MM.1S (cell line): ENCODE measurements around the gene LNX1.

Experiments used
- DNase-seq: peaks from one replicate; pipeline ENCODE4 v3.0.0-alpha.2; 2015
- H2AFZ ChIP-seq: fragments of 300-600 bp; sonication (generic); 2 replicates; pipeline ENCODE4 v1.6.0; 2016; ENCODE audit warnings: antibody characterized with exemption, low read length
- H3F3A ChIP-seq: fragments of 300-600 bp; sonication (generic); 2 replicates; pipeline ENCODE4 v1.6.1; 2016; ENCODE audit warnings: mild to moderate bottlenecking, antibody characterized with exemption, low read length, moderate library complexity, mixed read lengths; ENCODE audit not compliant: insufficient read depth
- H3K27ac ChIP-seq: fragments of 300-600 bp; sonication (generic); 2 replicates; pipeline ENCODE4 v1.5.1; 2016; ENCODE audit warnings: mild to moderate bottlenecking, low read length
- H3K27me3 ChIP-seq: fragments of 300-600 bp; sonication (generic); replicated peaks from 2 replicates; pipeline ENCODE4 v1.6.0; 2016; ENCODE audit warnings: low read length; ENCODE audit not compliant: insufficient read depth
- H3K36me3 ChIP-seq: fragments of 300-600 bp; sonication (generic); replicated peaks from 2 replicates; pipeline ENCODE4 v1.6.1; 2016; ENCODE audit warnings: mild to moderate bottlenecking, low read length, mixed read lengths; ENCODE audit not compliant: insufficient read depth
- H3K4me1 ChIP-seq: fragments of 300-600 bp; sonication (generic); 2 replicates; pipeline ENCODE4 v1.6.1; 2016; ENCODE audit warnings: low read length, mixed read lengths
- H3K4me2 ChIP-seq: fragments of 300-600 bp; sonication (generic); 2 replicates; pipeline ENCODE4 v1.6.0; 2016; ENCODE audit warnings: low read depth, low read length
- H3K4me3 ChIP-seq: fragments of 300-600 bp; sonication (generic); 2 replicates; pipeline ENCODE4 v1.5.1; 2016; ENCODE audit warnings: low read length, mixed read lengths
- H3K79me2 ChIP-seq: fragments of 300-600 bp; sonication (generic); 2 replicates; pipeline ENCODE4 v1.6.1; 2016; ENCODE audit warnings: mixed run types, low read length, mixed read lengths
- H3K9ac ChIP-seq: fragments of 300-600 bp; sonication (generic); 2 replicates; pipeline ENCODE4 v1.6.1; 2016; ENCODE audit warnings: low read length, mixed read lengths
- H3K9me2 ChIP-seq: fragments of 300-600 bp; sonication (generic); replicated peaks from 2 replicates; pipeline ENCODE4 v1.6.1; 2016; ENCODE audit warnings: mild to moderate bottlenecking, low read length, mixed read lengths; ENCODE audit not compliant: insufficient read depth
- H3K9me3 ChIP-seq: fragments of 300-600 bp; sonication (generic); replicated peaks from 2 replicates; pipeline ENCODE4 v1.6.1; 2016; ENCODE audit warnings: mild to moderate bottlenecking, low read length, mixed read lengths; ENCODE audit not compliant: insufficient read depth
- H4K20me1 ChIP-seq: fragments of 300-600 bp; sonication (generic); 2 replicates; pipeline ENCODE4 v1.6.1; 2016; ENCODE audit warnings: mild to moderate bottlenecking, low read length, moderate library complexity, mixed read lengths; ENCODE audit not compliant: insufficient read depth
- CTCF ChIP-seq: fragments of 300-600 bp; sonication (generic); IDR thresholded peaks from 2 replicates; pipeline ENCODE4 v1.5.1; 2016; ENCODE audit warnings: antibody characterized with exemption, low read length, mixed read lengths
- EZH2 ChIP-seq: fragments of 300-600 bp; sonication (generic); optimal IDR thresholded peaks from 2 replicates; pipeline ENCODE3; 2017; ENCODE audit warnings: low read depth, mild to moderate bottlenecking, antibody characterized with exemption, low read length, mixed read lengths
- EZH2phosphoT487 ChIP-seq: fragments of 300-600 bp; sonication (generic); IDR thresholded peaks from 2 replicates; pipeline ENCODE4 v1.6.1; 2018; ENCODE audit warnings: antibody characterized with exemption, low read length

The LNX1 gene

GRCh38 chr4:53563824-53564223, 27.5 kb downstream of the LNX1 start:
- H3K27me3 ChIP-seq = no peaks in the 10 kb centered on the region
- no peaks in the 10 kb centered on the region for H3K79me2 ChIP-seq
- H4K20me1 ChIP-seq = no peaks in the 10 kb centered on the region
- H3F3A ChIP-seq = no peaks in the 10 kb centered on the region
- no peaks in the 10 kb centered on the region for H3K36me3 ChIP-seq
- H3K4me1 ChIP-seq = no peaks in the 10 kb centered on the region
- H3K9me3 ChIP-seq = no peaks in the 10 kb centered on the region
- H3K4me2 ChIP-seq = no peak overlapping the region
- DNase-seq = no peak
- no peak for TF ChIP-seq EZH2phosphoT487
- TF ChIP-seq CTCF = no peak
- TF ChIP-seq EZH2 = no peak
- no peaks in the 10 kb centered on the region for H3K9me2 ChIP-seq
- no peak overlapping the region for H3K4me3 ChIP-seq
- no peak overlapping the region for H2AFZ ChIP-seq
- H3K9ac ChIP-seq = no peak overlapping the region
- H3K27ac ChIP-seq = no peak overlapping the region

GRCh38 chr4:53562409-53562808, 28.9 kb downstream of the LNX1 start:
- Histone ChIP-seq H3K4me1 (no peaks in the 10 kb centered on the region), H2AFZ (no peak overlapping the region), H3K36me3 (no peaks in the 10 kb centered on the region), H3K79me2 (no peaks in the 10 kb centered on the region), H3K27me3 (no peaks in the 10 kb centered on the region), H3K9me2 (no peaks in the 10 kb centered on the region), H3F3A (no peaks in the 10 kb centered on the region), H3K27ac (no peak overlapping the region), H3K4me2 (no peak overlapping the region), H3K9ac (no peak overlapping the region), H3K4me3 (no peak overlapping the region), H3K9me3 (no peaks in the 10 kb centered on the region), H4K20me1 (no peaks in the 10 kb centered on the region)
- no peak for TF ChIP-seq EZH2phosphoT487
- no peak for TF ChIP-seq CTCF
- no peak for TF ChIP-seq EZH2
- DNase-seq = no peak

DNA sequence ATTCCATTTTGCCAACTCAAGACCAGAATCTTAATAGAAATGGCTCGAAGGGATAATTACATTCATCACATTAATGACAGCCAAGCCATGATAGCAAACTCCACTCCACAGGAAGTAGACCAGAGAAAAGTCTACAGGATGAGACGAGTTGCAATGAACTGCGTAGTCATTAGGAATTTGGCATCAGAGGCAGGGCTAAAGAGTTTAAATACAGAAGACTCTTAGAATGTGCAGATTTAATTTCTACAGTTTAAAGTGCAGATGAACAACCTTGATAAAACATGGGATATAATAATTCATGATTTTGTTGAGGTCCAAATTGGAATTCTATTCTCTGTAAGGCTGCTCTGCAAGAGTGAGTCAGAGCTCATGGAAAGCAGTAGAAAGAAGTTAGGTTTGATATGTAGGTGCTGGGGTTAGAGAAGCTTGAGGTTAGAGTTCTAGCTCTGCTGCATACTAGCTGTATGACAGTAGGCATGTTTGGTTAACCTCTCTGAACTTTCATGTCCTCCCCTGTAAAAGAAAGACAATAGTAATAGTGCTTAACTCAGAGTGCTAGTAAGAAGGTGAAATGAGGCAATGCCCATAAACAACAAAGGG, 32.2 kb downstream of the LNX1 start:
- H3K4me3 ChIP-seq = no peak overlapping the region
- no peaks in the 10 kb centered on the region for H3F3A ChIP-seq
- H3K9me2 ChIP-seq = no peaks in the 10 kb centered on the region
- no peak overlapping the region for H2AFZ ChIP-seq
- no peaks in the 10 kb centered on the region for H3K9me3 ChIP-seq
- H3K79me2 ChIP-seq = no peaks in the 10 kb centered on the region
- no peak overlapping the region for H3K4me2 ChIP-seq
- H3K4me1 ChIP-seq = no peaks in the 10 kb centered on the region
- no peak for TF ChIP-seq EZH2
- TF ChIP-seq CTCF = no peak
- no peak for TF ChIP-seq EZH2phosphoT487
- no peaks in the 10 kb centered on the region for H4K20me1 ChIP-seq
- H3K9ac ChIP-seq = no peak overlapping the region
- H3K36me3 ChIP-seq = no peaks in the 10 kb centered on the region
- no peaks in the 10 kb centered on the region for H3K27me3 ChIP-seq
- DNase-seq = no peak
- H3K27ac ChIP-seq = no peak overlapping the region
